HG03095 (cell line): ENCODE measurements around the gene C1QC.

Experiments used
- ATAC-seq: cut with Tn5 transposase; IDR thresholded peaks from one replicate; pipeline ENCODE4 v1.9.1; 2021; ENCODE audit warnings: moderate library complexity; ENCODE audit not compliant: unreplicated experiment

Gene C1QC

GRCh38 chr1:22676916-22677583, 33.6 kb downstream of the C1QC start:
- no peak for ATAC-seq

- no peak for ATAC-seq
These were observed 34.8 kb downstream of the C1QC start for GRCh38 chr1:22677931-22678896.

GRCh38 chr1:22680726-22681125, 37.3 kb downstream of the C1QC start:
- no peak for ATAC-seq

GRCh38 chr1:22681556-22682276, 38.3 kb downstream of the C1QC start:
- ATAC-seq: no peak

- no peak for ATAC-seq
These were observed 40.1 kb downstream of the C1QC start for GRCh38 chr1:22683547-22683946.

GRCh38 chr1:22685591-22686059, 42.2 kb downstream of the C1QC start:
- no peak for ATAC-seq

GRCh38 chr1:22687191-22687590, 43.8 kb downstream of the C1QC start:
- ATAC-seq: no peak

- no peak for ATAC-seq
These were observed 45.0 kb downstream of the C1QC start for GRCh38 chr1:22688466-22688865.

GRCh38 chr1:22689505-22689904, 46.1 kb downstream of the C1QC start:
- no peak for ATAC-seq

- no peak for ATAC-seq
These were observed 47.8 kb downstream of the C1QC start for GRCh38 chr1:22691031-22691753.

GRCh38 chr1:22694172-22694571, 50.7 kb downstream of the C1QC start:
- no peak for ATAC-seq

GRCh38 chr1:22696610-22697009, 53.2 kb downstream of the C1QC start:
- ATAC-seq: no peak
